Fibroblast of peridontal ligament (primary cell): ENCODE data around the gene CHRM5.
A peak's percentile ranks its signal among the peaks of the same experiment; 100 is the strongest.
"Not testable (repeated sequence)": the region's sequence is repeated elsewhere in the genome, so short reads cannot be mapped to it uniquely, and the experiment has no call there.

Source experiments
- DNase-seq: peaks from one replicate; pipeline ENCODE4 v3.0.0-alpha.2; 2010; ENCODE audit errors: extremely low read depth

CHRM5 gene

GRCh38 chr15:34038871-34039789, 70.8 kb downstream of the CHRM5 start, which contains the start of gene AVEN:
TSS of gene AVEN (minus strand) at chr15:34039204. CDS start at chr15:34039046, 158 bp downstream.
- peak; percentile 30 for DNase-seq

GRCh38 chr15:34039790-34040113, 71.5 kb downstream of the CHRM5 start:
- DNase-seq, result no peak

- DNase-seq, result no peak
Observed at GRCh38 chr15:34043391-34043790, 75.1 kb downstream of the CHRM5 start.

GRCh38 chr15:34043813-34044212, 75.5 kb downstream of the CHRM5 start:
- no peak for DNase-seq

GRCh38 chr15:34046471-34047145, 78.3 kb downstream of the CHRM5 start:
- DNase-seq, result no peak

DNA sequence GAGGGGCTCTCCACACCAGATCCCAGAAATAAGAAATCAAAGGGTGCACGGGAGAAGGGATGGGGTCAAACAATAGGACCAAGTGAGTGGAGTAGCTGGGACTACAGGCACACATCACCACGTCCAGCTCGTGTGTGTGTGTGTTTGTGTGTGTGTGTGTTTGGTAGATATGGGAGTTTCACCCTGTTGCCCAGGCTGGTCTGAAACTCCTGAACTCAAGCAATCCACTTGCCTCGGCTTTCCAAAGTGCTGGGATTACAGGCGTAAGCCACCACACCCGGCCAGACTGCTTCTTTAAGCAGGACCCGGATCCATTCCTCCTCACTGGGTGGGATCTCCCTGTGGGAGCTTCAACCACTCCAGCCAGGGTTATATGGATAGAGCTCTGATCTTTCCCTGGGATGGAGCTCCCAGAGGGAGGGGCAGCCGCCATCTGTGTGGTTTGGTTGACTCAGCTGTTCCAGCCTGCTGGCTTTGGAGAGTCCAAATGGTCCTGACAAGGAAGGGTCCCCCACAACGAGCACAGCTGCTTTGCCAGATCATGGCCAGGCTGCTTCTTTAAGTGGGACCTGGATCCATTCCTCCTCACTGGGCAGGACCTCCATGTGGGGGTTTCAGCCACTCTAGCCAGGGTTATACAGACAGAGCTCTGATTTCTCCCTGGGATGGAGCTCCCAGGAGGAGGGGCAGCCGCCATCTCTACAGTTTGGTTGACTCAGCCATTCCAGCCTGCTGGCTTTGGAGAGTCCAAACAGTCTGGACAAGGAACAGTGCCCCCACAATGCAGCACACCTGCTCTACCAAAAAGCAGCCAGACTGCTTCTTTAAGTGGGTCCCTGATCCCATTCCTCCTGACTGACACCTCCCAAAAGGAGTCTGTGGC, 79.8 kb downstream of the CHRM5 start:
- no peak for DNase-seq

- peak; percentile 39 for DNase-seq
Observed at GRCh38 chr15:34049112-34049511, 80.8 kb downstream of the CHRM5 start.

GRCh38 chr15:34050385-34050784, 82.1 kb downstream of the CHRM5 start:
- not testable (repeated sequence) for DNase-seq

GRCh38 chr15:34054081-34054707, 85.9 kb downstream of the CHRM5 start:
- DNase-seq, result no peak

- DNase-seq, result peak; percentile 80
Observed at GRCh38 chr15:34055868-34056595, 87.7 kb downstream of the CHRM5 start.

DNA sequence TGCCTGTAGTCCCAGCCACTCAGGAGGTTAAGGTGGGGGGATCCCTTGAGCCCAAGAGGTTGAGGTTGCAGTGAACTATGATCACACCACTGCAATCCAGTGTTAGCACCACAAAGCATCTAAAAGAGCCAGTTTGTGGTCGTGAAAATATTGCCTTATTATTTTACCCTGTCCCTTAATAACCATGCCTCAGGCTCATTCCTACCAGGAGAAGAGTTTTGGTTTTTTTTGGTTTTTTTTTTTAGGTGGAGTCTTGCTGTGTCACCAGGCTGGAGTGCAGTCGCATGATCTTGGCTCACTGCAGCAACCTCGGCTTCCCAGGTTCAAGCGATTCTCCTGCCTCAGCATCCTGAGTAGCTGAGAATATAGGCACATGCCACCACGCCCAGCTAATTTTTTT, 88.6 kb downstream of the CHRM5 start:
- DNase-seq, result no peak

DNA sequence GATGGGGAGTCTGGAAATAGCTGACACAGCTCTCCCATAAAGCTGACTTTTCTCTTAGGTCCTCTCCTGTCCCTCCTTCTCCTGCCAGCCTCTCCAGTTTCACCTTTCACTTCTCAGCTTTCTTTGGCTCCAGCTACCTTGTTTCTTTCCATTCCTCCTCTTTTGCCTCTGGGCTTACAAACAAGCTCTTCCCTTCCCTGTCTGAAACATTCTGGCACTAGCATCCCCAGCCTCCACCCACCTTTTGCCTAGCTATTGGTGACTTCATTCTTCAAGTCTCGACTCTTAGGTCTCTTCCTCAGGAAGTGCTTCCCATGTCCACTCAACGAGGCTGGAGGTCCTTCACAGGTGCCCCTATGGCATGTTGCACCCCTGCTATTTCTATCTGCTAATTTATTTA, 91.2 kb downstream of the CHRM5 start:
- DNase-seq, result no peak

GRCh38 chr15:34059946-34060345, 91.6 kb downstream of the CHRM5 start:
- DNase-seq, result no peak

- no peak for DNase-seq
Observed at GRCh38 chr15:34064438-34064837, 96.1 kb downstream of the CHRM5 start.

DNA sequence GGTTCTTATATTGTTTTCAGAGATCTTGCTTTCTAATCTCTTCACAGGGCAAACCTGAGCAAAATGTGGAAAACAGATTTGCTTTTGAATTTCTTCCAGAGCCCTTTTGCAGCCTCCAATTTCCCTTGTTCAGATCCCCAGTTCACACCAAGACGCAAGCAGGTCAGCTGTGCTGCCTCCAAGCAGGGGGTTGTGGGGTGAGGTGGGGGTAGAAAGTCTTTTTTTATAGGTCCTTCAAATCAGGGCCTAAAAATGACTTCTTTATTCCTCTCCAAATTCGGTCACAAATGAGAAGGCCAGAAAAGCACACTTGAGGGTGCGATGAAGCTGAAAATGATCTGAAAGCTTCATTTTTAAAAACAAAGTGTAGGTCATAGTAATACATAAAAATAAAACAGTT, 97.0 kb downstream of the CHRM5 start:
- DNase-seq, result no peak

DNA sequence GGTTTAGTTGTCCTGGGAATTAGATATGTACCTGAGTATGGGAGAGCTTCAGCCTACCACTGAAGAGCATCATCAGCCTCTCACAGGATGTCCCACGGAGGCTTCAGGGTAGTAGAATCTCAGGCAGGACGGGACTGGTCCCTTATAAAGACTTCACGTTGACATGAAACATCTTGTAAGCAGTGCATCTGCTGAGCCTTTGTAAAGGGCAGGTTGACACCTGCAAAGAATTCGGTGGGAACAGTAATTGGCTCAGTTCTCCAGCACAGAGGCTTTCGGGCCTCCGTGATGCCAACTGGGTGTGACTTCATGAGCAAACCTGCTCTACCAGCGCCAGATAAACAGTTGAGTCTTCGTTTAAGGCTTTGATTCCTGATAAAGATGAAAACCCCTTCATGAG, 97.6 kb downstream of the CHRM5 start:
- DNase-seq, result no peak

DNA sequence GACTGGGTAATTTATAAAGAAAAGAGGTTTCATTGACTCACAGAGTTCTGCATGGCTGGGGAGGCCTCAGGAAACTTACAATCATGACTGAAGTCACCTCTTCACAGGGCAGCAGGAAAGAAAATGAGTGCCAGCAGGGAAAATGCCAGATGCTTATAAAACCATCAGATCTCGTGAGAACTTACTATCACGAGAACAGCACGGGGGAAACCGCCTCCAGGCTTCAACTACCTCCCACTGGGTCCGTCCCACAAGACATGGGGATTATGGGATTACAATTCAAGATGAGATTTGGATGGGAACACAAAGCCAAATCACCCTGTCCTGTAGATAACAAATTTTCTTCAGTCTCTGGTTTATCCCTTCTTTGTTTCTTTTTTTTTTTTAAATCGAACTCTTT, 101.7 kb downstream of the CHRM5 start:
- DNase-seq, result no peak

DNA sequence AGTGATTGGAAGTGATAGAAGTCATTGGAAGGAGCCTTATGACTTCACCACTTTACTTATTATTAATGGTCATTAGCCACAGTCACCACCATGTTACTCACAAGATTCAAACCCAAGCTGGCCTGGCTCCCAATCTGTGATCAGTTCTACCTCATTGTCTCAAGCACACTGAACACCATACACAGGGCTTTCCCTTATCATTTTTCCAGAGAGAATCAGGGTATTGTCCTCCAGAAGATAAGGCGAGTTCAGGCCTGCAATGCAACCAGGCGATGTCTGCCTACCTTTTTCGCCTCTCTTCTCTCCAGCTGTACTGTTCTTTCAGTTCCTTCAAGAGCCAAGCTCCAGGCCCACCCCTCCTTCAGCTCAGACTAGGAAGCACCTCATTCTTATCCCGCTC, 108.5 kb downstream of the CHRM5 start:
- DNase-seq, result no peak

GRCh38 chr15:34078900-34079299, 110.6 kb downstream of the CHRM5 start:
- no peak for DNase-seq

- no peak for DNase-seq
Observed at GRCh38 chr15:34079904-34080303, 111.6 kb downstream of the CHRM5 start.

GRCh38 chr15:34084086-34084485, 115.8 kb downstream of the CHRM5 start:
- DNase-seq, result peak; percentile 42
